ENCODE results near the gene ADD3.
"Not testable (repeated sequence)": the region's sequence is repeated elsewhere in the genome, so short reads cannot be mapped to it uniquely, and the experiment has no call there.

The ADD3 gene

DNA sequence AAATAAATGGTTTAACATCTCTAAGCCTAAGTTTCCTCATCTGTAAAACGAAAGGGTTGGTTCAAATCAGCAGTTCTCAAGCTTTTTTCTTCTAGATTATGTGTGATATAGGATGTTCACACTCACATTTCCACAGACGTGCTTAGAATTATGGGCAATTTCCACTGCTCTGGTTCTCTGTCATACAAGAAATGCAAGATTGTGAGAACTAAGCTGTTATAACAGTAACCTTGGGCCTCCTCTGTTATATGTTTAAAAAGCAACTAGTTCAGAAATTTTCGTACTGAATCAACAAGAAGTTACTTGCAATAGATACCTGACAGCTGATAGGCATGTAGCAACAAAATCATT lies 33.7 kb downstream of the ADD3 start:
- TF ChIP-seq, protein P1, sequence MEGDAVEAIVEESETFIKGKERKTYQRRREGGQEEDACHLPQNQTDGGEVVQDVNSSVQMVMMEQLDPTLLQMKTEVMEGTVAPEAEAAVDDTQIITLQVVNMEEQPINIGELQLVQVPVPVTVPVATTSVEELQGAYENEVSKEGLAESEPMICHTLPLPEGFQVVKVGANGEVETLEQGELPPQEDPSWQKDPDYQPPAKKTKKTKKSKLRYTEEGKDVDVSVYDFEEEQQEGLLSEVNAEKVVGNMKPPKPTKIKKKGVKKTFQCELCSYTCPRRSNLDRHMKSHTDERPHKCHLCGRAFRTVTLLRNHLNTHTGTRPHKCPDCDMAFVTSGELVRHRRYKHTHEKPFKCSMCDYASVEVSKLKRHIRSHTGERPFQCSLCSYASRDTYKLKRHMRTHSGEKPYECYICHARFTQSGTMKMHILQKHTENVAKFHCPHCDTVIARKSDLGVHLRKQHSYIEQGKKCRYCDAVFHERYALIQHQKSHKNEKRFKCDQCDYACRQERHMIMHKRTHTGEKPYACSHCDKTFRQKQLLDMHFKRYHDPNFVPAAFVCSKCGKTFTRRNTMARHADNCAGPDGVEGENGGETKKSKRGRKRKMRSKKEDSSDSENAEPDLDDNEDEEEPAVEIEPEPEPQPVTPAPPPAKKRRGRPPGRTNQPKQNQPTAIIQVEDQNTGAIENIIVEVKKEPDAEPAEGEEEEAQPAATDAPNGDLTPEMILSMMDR (conservative IDR thresholded peaks at IDR 0.05; ENCODE audit: control insufficient read depth, insufficient read depth, low read depth, low read length), result no peak
- H3K4me3 ChIP-seq (ENCODE audit: control insufficient read depth, low read depth, low read length), result no peak overlapping the region
- DNase-seq (ENCODE audit: low read depth), result no peak

DNA sequence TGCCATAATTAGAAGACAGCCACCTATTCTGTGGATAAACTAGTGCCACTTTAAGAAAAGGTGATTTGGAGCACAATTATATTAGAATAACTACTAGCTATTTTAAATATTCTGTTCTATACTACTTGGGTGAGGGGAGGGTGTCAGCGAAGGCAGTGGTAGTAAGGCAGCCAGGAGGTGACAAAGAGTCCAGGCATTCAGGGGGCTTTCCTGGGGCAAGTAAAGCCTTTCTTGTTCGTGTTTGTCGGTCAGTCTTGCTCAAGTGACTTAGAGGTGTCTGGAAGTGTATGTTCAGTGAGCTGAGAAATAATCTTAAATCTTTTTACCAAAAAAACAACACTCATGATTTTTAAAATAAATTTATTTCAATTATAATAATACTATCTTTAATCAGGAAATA lies 34.4 kb downstream of the ADD3 start:
- TF ChIP-seq, protein P1 (conservative IDR thresholded peaks at IDR 0.05; ENCODE audit: control insufficient read depth, insufficient read depth, low read depth, low read length), result no peak
- peak; percentile 24 for DNase-seq (ENCODE audit: low read depth)
- no peak overlapping the region for H3K4me3 ChIP-seq (ENCODE audit: control insufficient read depth, low read depth, low read length)

DNA sequence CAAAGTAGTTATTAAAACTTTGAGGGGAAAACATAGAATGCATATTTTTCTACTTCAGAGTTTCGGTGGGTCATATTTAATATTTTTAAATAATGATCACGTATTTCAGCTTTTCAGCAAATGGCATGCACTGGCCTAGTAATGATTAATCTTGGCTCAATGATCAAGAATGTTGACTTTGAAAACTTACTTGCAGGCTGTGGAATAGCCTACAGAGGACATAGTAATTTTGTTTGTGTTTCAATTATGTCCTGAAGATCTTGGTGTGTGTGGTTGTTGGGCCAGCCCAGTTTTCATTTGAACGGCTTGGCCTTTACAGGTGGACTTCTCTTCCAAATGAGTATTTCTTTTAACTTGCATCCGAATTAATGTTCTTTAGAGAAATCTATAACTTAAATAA lies 35.1 kb downstream of the ADD3 start:
- H3K4me3 ChIP-seq (ENCODE audit: control insufficient read depth, low read depth, low read length), result no peak overlapping the region
- TF ChIP-seq, protein P1 (conservative IDR thresholded peaks at IDR 0.05; ENCODE audit: control insufficient read depth, insufficient read depth, low read depth, low read length), result no peak
- no peak for DNase-seq (ENCODE audit: low read depth)

DNA sequence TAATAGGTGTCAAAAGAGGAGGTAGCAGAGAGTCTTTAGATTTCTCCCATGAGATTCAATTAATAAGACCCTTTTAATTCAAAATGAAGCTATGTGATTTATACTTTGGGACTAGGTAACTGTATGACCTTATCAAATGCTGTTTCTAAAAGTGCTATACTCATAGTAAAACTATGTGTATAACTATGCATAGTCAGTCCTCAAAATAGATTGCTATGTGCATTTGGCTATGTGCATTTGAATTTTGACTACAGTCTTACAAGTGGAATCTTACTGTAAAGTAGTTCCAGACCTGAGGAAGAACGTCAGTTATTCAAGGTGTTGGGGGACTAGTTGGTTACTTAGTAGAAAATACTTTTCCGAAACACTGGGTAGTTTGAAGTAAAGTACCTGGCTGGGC lies 36.9 kb downstream of the ADD3 start:
- TF ChIP-seq, protein P1 (conservative IDR thresholded peaks at IDR 0.05; ENCODE audit: control insufficient read depth, insufficient read depth, low read depth, low read length), result no peak
- DNase-seq (ENCODE audit: low read depth), result no peak
- no peak overlapping the region for H3K4me3 ChIP-seq (ENCODE audit: control insufficient read depth, low read depth, low read length)

DNA sequence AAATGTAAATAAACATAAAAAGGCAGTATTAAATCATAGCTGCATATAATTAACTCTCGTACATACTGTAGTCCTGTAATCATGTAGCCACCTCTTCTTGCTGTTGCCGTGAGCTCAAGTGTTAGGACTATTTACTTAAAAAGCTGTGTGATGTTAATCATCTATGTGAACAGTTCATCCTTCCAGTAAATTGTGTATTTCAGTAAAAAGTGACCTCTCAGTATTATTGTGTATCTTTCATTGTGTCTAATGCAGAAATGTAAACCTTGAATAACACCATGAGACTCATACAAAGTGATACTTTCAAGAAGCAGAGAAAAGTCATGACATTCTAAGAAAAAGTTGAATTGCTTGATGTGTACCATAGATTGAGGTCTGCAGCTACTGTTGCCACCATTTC lies 38.0 kb downstream of the ADD3 start:
- no peak overlapping the region for H3K4me3 ChIP-seq (ENCODE audit: control insufficient read depth, low read depth, low read length)
- TF ChIP-seq, protein P1 (conservative IDR thresholded peaks at IDR 0.05; ENCODE audit: control insufficient read depth, insufficient read depth, low read depth, low read length), result no peak
- DNase-seq (ENCODE audit: low read depth), result no peak

DNA sequence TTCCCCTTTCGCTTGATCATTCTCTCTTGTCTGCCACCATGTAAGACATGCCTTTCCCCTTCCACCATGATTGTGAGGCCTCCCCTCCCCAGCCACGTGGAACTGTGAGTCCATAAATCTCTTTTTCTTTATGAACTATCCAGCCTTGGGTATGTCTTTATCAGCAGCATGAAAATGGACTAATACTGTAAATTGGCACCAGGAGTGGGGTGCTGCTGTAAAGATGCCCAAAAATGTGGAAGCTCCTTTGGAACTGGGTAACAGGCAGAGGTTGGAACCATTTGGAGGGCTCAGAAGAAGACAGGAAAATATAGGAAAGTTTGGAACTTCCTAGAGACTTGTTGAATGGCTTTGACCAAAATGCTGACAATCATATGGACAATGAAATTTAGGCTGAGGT lies 40.4 kb downstream of the ADD3 start:
- DNase-seq (ENCODE audit: low read depth); H3K4me3 ChIP-seq (ENCODE audit: control insufficient read depth, low read depth, low read length): not testable (repeated sequence)

DNA sequence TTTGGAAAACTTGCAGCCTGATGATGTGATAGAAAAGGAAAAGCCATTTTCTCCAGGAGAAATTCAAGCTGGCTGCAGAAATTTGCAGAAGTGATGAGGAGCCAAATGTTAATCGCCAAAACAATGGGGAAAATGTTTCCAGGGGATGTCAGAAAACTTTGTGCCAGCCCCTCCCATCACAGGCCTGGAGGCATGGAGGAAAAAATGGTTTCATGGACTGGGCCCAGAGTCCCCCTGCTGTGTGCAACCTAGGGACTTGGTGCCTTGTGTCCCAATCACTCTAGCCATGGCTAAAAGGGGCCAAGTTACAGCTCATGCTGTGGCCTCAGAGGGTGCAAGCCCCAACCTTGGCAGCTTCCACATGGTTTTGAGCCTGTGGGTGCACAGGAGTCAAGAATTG lies 41.0 kb downstream of the ADD3 start:
- DNase-seq (ENCODE audit: low read depth), result no peak
- H3K4me3 ChIP-seq (ENCODE audit: control insufficient read depth, low read depth, low read length), result no peak overlapping the region
- TF ChIP-seq, protein P1 (conservative IDR thresholded peaks at IDR 0.05; ENCODE audit: control insufficient read depth, insufficient read depth, low read depth, low read length), result no peak

DNA sequence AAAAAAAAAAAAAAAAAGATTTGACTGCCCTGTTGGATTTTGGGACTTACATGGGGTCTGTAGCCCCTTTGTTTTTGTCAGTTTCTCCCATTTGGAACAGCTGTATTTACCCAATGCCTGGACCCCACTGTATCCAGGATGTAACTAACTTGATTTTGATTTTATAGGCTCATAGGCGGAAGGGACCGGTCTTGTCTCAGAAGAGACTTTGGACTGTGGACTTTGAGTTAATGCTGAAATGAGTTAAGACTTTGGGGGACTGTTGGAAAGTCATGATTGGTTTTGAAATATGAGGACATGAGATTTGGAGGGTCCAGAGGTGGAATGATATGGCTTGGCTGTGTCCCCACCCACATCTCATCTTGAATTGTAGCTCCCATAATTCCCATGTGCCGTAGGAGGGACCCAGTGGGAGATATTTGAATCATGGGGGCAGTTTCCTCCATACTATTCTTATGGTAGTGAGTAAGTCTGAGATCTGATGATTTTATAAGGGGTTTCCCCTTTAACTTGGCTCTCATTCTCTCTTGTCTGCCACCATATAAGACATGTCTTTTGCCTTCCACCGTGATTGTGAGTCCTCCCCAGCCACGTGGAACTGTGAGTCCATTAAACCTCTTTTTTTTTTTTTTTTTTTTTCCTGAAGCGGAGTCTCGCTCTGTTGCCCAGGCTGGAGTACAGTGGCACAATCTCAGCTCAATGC lies 42.3 kb downstream of the ADD3 start:
- H3K4me3 ChIP-seq (ENCODE audit: control insufficient read depth, low read depth, low read length); DNase-seq (ENCODE audit: low read depth): not testable (repeated sequence)

All from fibroblast of mammary gland (primary cell).